Spleen (tissue), 11 donors: ENCODE measurements around the gene KIF5C. TPM values are rescaled to one million over a fixed set of nuclear protein-coding genes. Genes with fewer than 3 reads are reported as not detected.

Experiments
- DNase-seq: peaks from one replicate; pipeline ENCODE4 v3.0.0-alpha.2; 2020
- H3K27ac ChIP-seq, 8 donors: fragments of 200-600 bp; sonication (generic) in 7 of 8; 1 replicate in 4 of 8; 2 replicates in 4 of 8; pipeline versions ENCODE4 v1.5.0 to v1.8.0; 2016 to 2021; ENCODE audit warnings: inconsistent platforms in 4 of 8, mild to moderate bottlenecking in 4 of 8, moderate library complexity in 1 of 8
- H3K27me3 ChIP-seq, 7 donors: fragments of 200-600 bp; sonication (generic) in 6 of 7; replicated peaks in 1 of 7; 1 replicate in 4 of 7; 2 replicates in 3 of 7; pipeline versions ENCODE4 v1.5.0 to v1.8.0; 2016 to 2021; ENCODE audit warnings: inconsistent platforms in 3 of 7, mild to moderate bottlenecking in 1 of 7
- H3K36me3 ChIP-seq, 6 donors: fragments of 200-600 bp; sonication (generic) in 5 of 6; 1 replicate in 4 of 6; 2 replicates in 2 of 6; pipeline versions ENCODE4 v1.5.0 to v1.8.0; 2016 to 2021; ENCODE audit warnings: inconsistent platforms in 2 of 6
- H3K4me1 ChIP-seq, 6 donors: fragments of 200-600 bp; sonication (generic) in 5 of 6; 1 replicate in 3 of 6; 2 replicates in 3 of 6; pipeline versions ENCODE4 v1.5.0 to v1.8.0; 2016 to 2021; ENCODE audit warnings: inconsistent platforms in 3 of 6
- H3K4me3 ChIP-seq, 8 donors: fragments of 200-600 bp; sonication (generic) in 7 of 8; 1 replicate in 4 of 8; 2 replicates in 4 of 8; pipeline versions ENCODE4 v1.5.0 to v1.8.0; 2016 to 2021; ENCODE audit warnings: inconsistent platforms in 4 of 8, mild to moderate bottlenecking in 4 of 8, moderate library complexity in 2 of 8
- H3K9me3 ChIP-seq, 8 donors: fragments of 200-600 bp; sonication (generic) in 7 of 8; 1 replicate in 4 of 8; 2 replicates in 4 of 8; pipeline versions ENCODE4 v1.5.0 to v1.8.0; 2016 to 2021; ENCODE audit warnings: inconsistent platforms in 4 of 8
- CTCF ChIP-seq, 11 experiments: fragments of 200-600 bp in 7 of 11; fragments of 450-650 bp in 4 of 11; sonication (generic) in 4 of 11; IDR thresholded peaks in 8 of 11; conservative IDR thresholded peaks in 3 of 11; 1 replicate in 7 of 11; 2 replicates in 4 of 11; pipeline versions ENCODE4 v1.4.0 to v1.8.0; 2016 to 2021; ENCODE audit warnings: antibody characterized with exemption in 11 of 11, inconsistent platforms in 4 of 11, mild to moderate bottlenecking in 1 of 11
- POLR2A ChIP-seq, 3 donors: fragments of 450-650 bp; IDR thresholded peaks; one replicate each; pipeline ENCODE4 v1.5.1; 2017; ENCODE audit warnings: antibody characterized with exemption in 3 of 3, mild to moderate bottlenecking in 1 of 3
- POLR2AphosphoS5 ChIP-seq, 3 donors: sonication (generic); formaldehyde crosslinking; IDR thresholded peaks; one replicate each; pipeline ENCODE4 v1.5.1; 2017; ENCODE audit warnings: antibody characterized with exemption in 3 of 3
- WGBS, 5 donors: extraction: QIAGEN DNeasy Blood & Tissue Kit in 3 of 5; methylation state at CpG; one replicate each; pipeline versions ENCODE4 v1.1.5 to v1.1.7; 2013 to 2018; 5-methylcytosine and 5-hydroxymethylcytosine counted together
- intact Hi-C: fragments of 100-400 bp; cut with DNase I; formaldehyde crosslinking; loops from one replicate; pipeline ENCODE4 v1.15.0; 2023; ENCODE audit warnings: low total_unique reads
- polyA plus RNA-seq, 3 donors: library from polyadenylated mRNA; stranded (reverse); fragments of 200-250 nt; gene quantifications; one replicate each; pipeline ENCODE4 v1.2.1, GENCODE V29; 2013
- total RNA-seq, 7 donors: library from RNA; depleted of rRNA in 3 of 7; stranded (reverse); fragments of >200 nt in 3 of 7; fragmentation: NEBNext Ultra II Directional in 4 of 7; extraction: Animal tissue kit (Norgen Biotek cat#: 25700) in 4 of 7; gene quantifications; one replicate each; pipeline versions ENCODE4 v1.1.0 to v1.2.1, GENCODE V29; 2016 to 2021
- donor health status: healthy with polysubstance abuse.
- donor health status: DM: no; HTN: no; CAD: no; lungs with moderate emphysema.
- donor health status: DM: no; HTN: no; CAD: no.
- donor health status: Bipolar disorder and iron deficiency.
- donor health status: healthy.
- donor health status: DM: no; HTN: no; CAD: no.
- donor health status: DM: yes; HTN: yes; CAD: no.

The KIF5C gene
- total and polyA plus RNA-seq, 10 donors: 0.61 to 8.3 (median 4.3) TPM

DNA sequence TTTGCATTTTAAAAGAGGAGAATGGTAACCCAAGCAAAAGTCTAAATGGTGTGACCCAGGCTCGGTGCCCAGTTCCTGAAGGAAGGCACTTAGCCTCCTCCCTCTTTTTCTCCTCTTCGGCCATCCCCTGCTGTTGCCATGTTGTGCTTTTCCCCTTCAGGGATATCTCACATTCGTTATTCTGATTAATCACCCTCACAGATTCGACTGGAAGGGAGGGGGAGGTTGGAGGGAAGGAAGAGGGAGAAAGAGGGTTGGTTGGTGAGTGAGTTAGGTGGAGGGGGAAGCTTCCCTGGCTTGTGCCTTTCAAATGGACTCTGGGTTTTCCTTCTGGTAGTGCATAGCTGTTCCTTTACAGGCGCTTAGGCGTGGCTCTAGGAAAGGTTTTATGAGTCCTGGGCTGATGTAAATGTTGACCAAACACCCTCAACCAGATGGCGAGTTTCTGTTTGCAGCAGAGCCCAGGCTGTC is 124.5 kb downstream of the KIF5C start:
- TF ChIP-seq POLR2AphosphoS5 (IDR thresholded peaks at IDR 0.05) (no peak), CTCF (IDR thresholded peaks at IDR 0.05 in 8 of 11, conservative IDR thresholded peaks at IDR 0.05 in 3 of 11) (no peak), POLR2A (IDR thresholded peaks at IDR 0.05) (no peak)
- Histone ChIP-seq H3K4me3 (no peak overlapping the region), H3K9me3 (no peaks in the 10 kb centered on the region), H3K27me3 (peaks cover 0 to 4% (median 0%) of the 10 kb centered on the region in 7 donors), H3K27ac (no peak overlapping the region), H3K36me3 (no peaks in the 10 kb centered on the region), H3K4me1 (peaks cover 0 to 4% (median 0%) of the 10 kb centered on the region in 6 donors)
- 46 to 54% (median 49%) methylated on average over 7 of the region's 7 CpGs for WGBS, 5 donors
- intact Hi-C loops: loop anchor here (10.0 kb wide), 1 partner anchor 495 kb away; no protein-coding TSS in a partner anchor
- DNase-seq: no peak

GRCh38 chr2:149000158-149000938 is 125.3 kb downstream of the KIF5C start:
- Histone ChIP-seq H3K4me3 (no peak overlapping the region), H3K27me3 (peaks cover 0 to 4% (median 0%) of the 10 kb centered on the region in 7 donors), H3K4me1 (peaks cover 0 to 4% (median 0%) of the 10 kb centered on the region in 6 donors), H3K27ac (peak overlapping the region in 1 of 8 donors; percentile 2), H3K36me3 (no peaks in the 10 kb centered on the region), H3K9me3 (no peaks in the 10 kb centered on the region)
- no peak for TF ChIP-seq CTCF (IDR thresholded peaks at IDR 0.05 in 8 of 11, conservative IDR thresholded peaks at IDR 0.05 in 3 of 11)
- TF ChIP-seq POLR2AphosphoS5 (IDR thresholded peaks at IDR 0.05): no peak
- no peak for TF ChIP-seq POLR2A (IDR thresholded peaks at IDR 0.05)
- intact Hi-C loops: no loop called here
- no peak for DNase-seq
- WGBS, 5 donors: 62 to 68% (median 65%) methylated on average over 6 of the region's 6 CpGs

- WGBS, 5 donors: 84 to 93% (median 92%) methylated on average over 7 of the region's 7 CpGs
- Histone ChIP-seq H3K36me3 (no peaks in the 10 kb centered on the region), H3K9me3 (no peaks in the 10 kb centered on the region), H3K4me3 (no peak overlapping the region), H3K4me1 (peaks cover 0 to 4% (median 0%) of the 10 kb centered on the region in 6 donors), H3K27ac (peak overlapping the region in 3 of 8 donors; percentile 65 to 73 (median 68)), H3K27me3 (peaks cover 0 to 4% (median 0%) of the 10 kb centered on the region in 7 donors)
- DNase-seq: no peak
- intact Hi-C loops: no loop called here
- TF ChIP-seq CTCF (IDR thresholded peaks at IDR 0.05 in 8 of 11, conservative IDR thresholded peaks at IDR 0.05 in 3 of 11): no peak
- TF ChIP-seq POLR2A (IDR thresholded peaks at IDR 0.05): no peak
- TF ChIP-seq POLR2AphosphoS5 (IDR thresholded peaks at IDR 0.05): no peak
These were observed 126.5 kb downstream of the KIF5C start for GRCh38 chr2:149001496-149001895.

DNA sequence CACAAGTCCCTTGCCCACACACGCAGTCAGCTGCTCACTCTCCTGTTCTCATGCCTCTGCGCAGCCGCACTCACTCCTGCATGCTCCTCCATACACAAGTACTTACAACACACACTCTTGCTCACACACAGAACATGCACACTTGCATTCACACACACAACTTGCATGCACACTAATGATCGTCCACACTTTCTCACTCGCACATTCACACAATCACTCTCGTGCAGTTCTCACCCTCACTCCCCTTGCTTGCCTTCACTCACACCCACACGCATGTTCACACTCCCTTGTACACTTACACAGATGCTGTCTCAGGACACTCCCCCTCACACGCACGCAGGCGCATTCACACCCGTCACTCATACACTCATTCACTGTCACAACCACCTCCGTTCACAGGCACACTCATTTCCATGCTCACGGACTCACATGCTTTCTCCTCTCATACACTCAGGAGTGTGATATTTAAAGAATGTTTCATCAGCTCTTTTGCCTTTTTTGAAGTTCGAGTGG is 127.4 kb downstream of the KIF5C start:
- TF ChIP-seq POLR2AphosphoS5 (IDR thresholded peaks at IDR 0.05): no peak
- TF ChIP-seq POLR2A (IDR thresholded peaks at IDR 0.05): no peak
- TF ChIP-seq CTCF (IDR thresholded peaks at IDR 0.05 in 8 of 11, conservative IDR thresholded peaks at IDR 0.05 in 3 of 11): no peak
- no peak for DNase-seq
- intact Hi-C loops: no loop called here
- WGBS, 5 donors: 91 to 93% (median 92%) methylated on average over 14 of the region's 14 CpGs
- no peaks in the 10 kb centered on the region for H3K36me3 ChIP-seq
- peaks cover 0 to 4% (median 0%) of the 10 kb centered on the region in 7 donors for H3K27me3 ChIP-seq
- H3K4me3 ChIP-seq: no peak overlapping the region
- peak overlapping the region in 5 of 8 donors; percentile 35 to 73 (median 65) for H3K27ac ChIP-seq
- peaks cover 0 to 4% (median 0%) of the 10 kb centered on the region in 6 donors for H3K4me1 ChIP-seq
- no peaks in the 10 kb centered on the region for H3K9me3 ChIP-seq
